Activated B cell treated with CpG ODN at 0.5 μM for 24 hours (primary cell): ENCODE data around the gene GLS. TPM values are rescaled to one million over a fixed set of nuclear protein-coding genes. Genes with fewer than 3 reads are reported as not detected.
"Not testable (repeated sequence)": the region's sequence is repeated elsewhere in the genome, so short reads cannot be mapped to it uniquely, and the experiment has no call there.

Experiments used
- ATAC-seq: fragments of 200-7000 bp; cut with Tn5 transposase; one replicate; pipeline ENCODE4 v1.10.0; 2021; ENCODE audit warnings: low read depth, mild to moderate bottlenecking, moderate library complexity
- CTCF ChIA-PET: fragments of 350-600 bp; sonication (Branson Sonifier 250); formaldehyde crosslinking; loops from one replicate; lab custom pipeline; 2021; ENCODE audit warnings: antibody characterized with exemption; lab: Charles Lee
- POLR2A ChIA-PET: fragments of 350-600 bp; sonication (Branson Sonifier 250); formaldehyde crosslinking; loops from one replicate; lab custom pipeline; 2021; ENCODE audit warnings: antibody characterized with exemption; lab: Charles Lee
- DNase-seq: peaks from one replicate; pipeline ENCODE4 v3.0.0; 2022
- H3K27ac Mint-ChIP-seq: one replicate; pipeline ENCODE4 v1.8.0; 2020; ENCODE audit warnings: mixed read lengths
- H3K27me3 Mint-ChIP-seq: one replicate; pipeline ENCODE4 v1.8.0; 2021; ENCODE audit warnings: mixed read lengths
- H3K36me3 Mint-ChIP-seq: one replicate; pipeline ENCODE4 v1.8.0; 2021; ENCODE audit warnings: low read depth, mixed read lengths
- H3K4me1 Mint-ChIP-seq: one replicate; pipeline ENCODE4 v1.8.0; 2021; ENCODE audit warnings: mixed read lengths
- H3K4me3 Mint-ChIP-seq: one replicate; pipeline ENCODE4 v1.8.0; 2020; ENCODE audit warnings: mild to moderate bottlenecking, mixed read lengths
- H3K9me3 Mint-ChIP-seq: one replicate; pipeline ENCODE4 v1.8.0; 2020; ENCODE audit warnings: mixed read lengths
- CTCF ChIP-seq: fragments of 200-600 bp; IDR thresholded peaks from one replicate; pipeline ENCODE4 v1.8.0; 2022; ENCODE audit warnings: antibody characterized with exemption, mild to moderate bottlenecking
- intact Hi-C: fragments of 100-400 bp; cut with micrococcal nuclease; formaldehyde crosslinking; loops from one replicate; pipeline ENCODE4 v1.15.1; 2024
- total RNA-seq: library from RNA; stranded (reverse); gene quantifications from 2 replicates; pipeline ENCODE4 v1.2.3, GENCODE V29; 2022

GLS gene
- total RNA-seq, 1 donor from 2014 or later = 255 TPM

GRCh38 chr2:190987938-190988337, 107.3 kb downstream of the GLS start:
- Mint-ChIP-seq H3K4me3 (no peak overlapping the region), H3K27me3 (no peaks in the 10 kb centered on the region), H3K9me3 (no peaks in the 10 kb centered on the region), H3K4me1 (no peaks in the 10 kb centered on the region), H3K36me3 (peaks cover 91% of the 10 kb centered on the region), H3K27ac (no peak overlapping the region)
- DNase-seq = no peak
- no peak for ATAC-seq
- ChIA-PET POLR2A (no interaction called here), CTCF (no interaction called here)
- TF ChIP-seq CTCF = no peak
- intact Hi-C loops = no loop called here

- POLR2A ChIA-PET = no interaction called here
- Mint-ChIP-seq H3K27ac (no peak overlapping the region), H3K4me1 (no peaks in the 10 kb centered on the region), H3K36me3 (peaks cover 93% of the 10 kb centered on the region), H3K27me3 (no peaks in the 10 kb centered on the region), H3K9me3 (no peaks in the 10 kb centered on the region), H3K4me3 (no peak overlapping the region)
- CTCF ChIA-PET = no interaction called here
- no peak for ATAC-seq
- TF ChIP-seq CTCF = no peak
- no peak for DNase-seq
- intact Hi-C loops = no loop called here
Observed at GRCh38 chr2:190988910-190989309, 108.3 kb downstream of the GLS start.

- intact Hi-C loops = loop anchor here (2.0 kb wide), 1 partner anchor 13 kb away; no protein-coding TSS in a partner anchor
- peaks cover 3% of the 10 kb centered on the region for H3K4me1 Mint-ChIP-seq
Observed at GRCh38 chr2:190990132-190990531, 109.5 kb downstream of the GLS start.

GRCh38 chr2:190993292-190993643, 112.6 kb downstream of the GLS start:
- DNase-seq (no peak), ATAC-seq (no peak)
- H3K36me3 Mint-ChIP-seq = peaks cover 92% of the 10 kb centered on the region
- H3K27ac Mint-ChIP-seq = no peak overlapping the region
- intact Hi-C loops = no loop called here
- H3K4me3 Mint-ChIP-seq = no peak overlapping the region
- TF ChIP-seq CTCF = no peak
- ChIA-PET CTCF (no interaction called here), POLR2A (no interaction called here)
- peaks cover 6% of the 10 kb centered on the region for H3K4me1 Mint-ChIP-seq
- H3K27me3 Mint-ChIP-seq = no peaks in the 10 kb centered on the region
- peaks cover 4% of the 10 kb centered on the region for H3K9me3 Mint-ChIP-seq

More at GRCh38 chr2:190990132-190990531, 109.5 kb downstream of the GLS start:
- DNase-seq = no peak
- ChIA-PET CTCF (no interaction called here), POLR2A (no interaction called here)
- no peaks in the 10 kb centered on the region for H3K9me3 Mint-ChIP-seq
- no peak for TF ChIP-seq CTCF
- no peak for ATAC-seq
- peak overlapping the region; percentile 30 for H3K27ac Mint-ChIP-seq
- H3K27me3 Mint-ChIP-seq = no peaks in the 10 kb centered on the region
- no peak overlapping the region for H3K4me3 Mint-ChIP-seq
- peaks cover 92% of the 10 kb centered on the region for H3K36me3 Mint-ChIP-seq

- no peak for DNase-seq
- Mint-ChIP-seq H3K4me3 (no peak overlapping the region), H3K36me3 (peaks cover 90% of the 10 kb centered on the region), H3K9me3 (peaks cover 4% of the 10 kb centered on the region), H3K27me3 (no peaks in the 10 kb centered on the region), H3K4me1 (peaks cover 6% of the 10 kb centered on the region), H3K27ac (no peak overlapping the region)
- intact Hi-C loops = no loop called here
- no peak for TF ChIP-seq CTCF
- no peak for ATAC-seq
- POLR2A ChIA-PET = no interaction called here
- CTCF ChIA-PET = no interaction called here
Observed at GRCh38 chr2:190994148-190994547, 113.5 kb downstream of the GLS start.

GRCh38 chr2:190995315-190995714, 114.7 kb downstream of the GLS start:
- intact Hi-C loops, H3K4me1 Mint-ChIP-seq, H3K4me3 Mint-ChIP-seq, H3K27me3 Mint-ChIP-seq, ATAC-seq, DNase-seq, POLR2A ChIA-PET, H3K9me3 Mint-ChIP-seq: not testable (repeated sequence)
- CTCF ChIA-PET = interaction anchor here (1.8 kb wide), 1 partner anchor 34 kb away, joined by 7 read pairs; no protein-coding TSS in a partner anchor
- Mint-ChIP-seq H3K27ac (peak overlapping the region; percentile 62), H3K36me3 (peaks cover 91% of the 10 kb centered on the region)
